ENCODE measurements around the gene INSIG1.

Gene INSIG1

GRCh38 chr7:155297517-155298287 is at the start of gene INSIG1:
INSIG1 (plus strand) TSS chr7:155297878; CDS start chr7:155298286, 408 bp downstream.
- DNase-seq: peak; percentile 96

GRCh38 chr7:155248366-155248756 is 49.3 kb upstream of the INSIG1 start:
- no peak for DNase-seq

DNA sequence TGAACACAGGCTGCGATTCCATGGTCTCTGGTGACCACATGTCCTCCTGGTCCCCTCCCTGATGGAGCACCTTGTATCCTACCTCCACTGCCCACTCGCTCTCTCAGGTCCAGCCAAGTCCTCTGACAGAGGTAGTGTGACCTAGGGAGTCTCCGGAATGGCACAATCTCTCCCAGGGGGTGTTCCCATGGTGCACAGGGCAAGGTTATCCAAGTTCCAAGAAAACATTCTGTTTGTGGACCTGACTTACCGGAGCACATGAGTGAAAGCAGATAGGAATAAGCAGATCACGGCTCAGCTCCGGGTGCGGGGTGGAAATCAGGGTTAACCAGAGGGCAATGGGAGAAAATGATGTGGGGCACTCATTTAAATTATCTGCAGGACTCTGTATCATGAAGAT is 45.8 kb upstream of the INSIG1 start:
- DNase-seq: no peak

GRCh38 chr7:155252444-155252887 is 45.2 kb upstream of the INSIG1 start:
- DNase-seq: no peak

DNA sequence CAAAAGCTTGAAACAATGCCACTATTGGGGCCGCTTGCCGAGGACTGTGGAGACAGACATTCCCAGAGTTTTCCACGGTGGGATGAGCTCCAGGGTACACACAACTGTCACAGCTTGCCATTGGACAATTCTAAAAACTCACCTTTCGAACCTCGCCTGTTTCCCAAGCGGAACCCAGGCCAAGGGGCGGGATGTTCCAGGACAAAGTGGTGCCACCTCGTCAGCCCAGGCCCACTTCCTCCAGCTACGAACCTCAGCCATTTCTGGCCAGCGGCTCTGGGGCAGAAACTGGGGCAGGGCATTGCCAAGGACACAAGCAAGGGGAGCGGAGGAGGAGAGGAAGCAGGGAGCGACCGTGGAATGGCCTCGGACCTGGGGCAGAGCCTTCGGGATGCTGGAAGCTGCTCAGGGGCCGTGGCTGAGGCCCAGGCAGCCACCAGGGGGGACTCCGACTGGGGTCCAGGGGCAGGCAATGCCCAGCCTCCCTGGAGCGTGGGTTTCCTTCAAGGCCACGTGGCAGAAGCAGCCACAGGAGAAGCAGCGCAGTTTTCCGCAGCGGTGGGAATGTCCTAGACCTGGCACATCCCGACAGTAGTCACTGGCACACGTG is 44.7 kb upstream of the INSIG1 start:
- no peak for DNase-seq

- DNase-seq: no peak
Observed at GRCh38 chr7:155254018-155254417, 43.7 kb upstream of the INSIG1 start.

GRCh38 chr7:155255071-155255470 is 42.6 kb upstream of the INSIG1 start:
- DNase-seq: no peak

GRCh38 chr7:155255621-155256020 is 42.1 kb upstream of the INSIG1 start:
- no peak for DNase-seq

DNA sequence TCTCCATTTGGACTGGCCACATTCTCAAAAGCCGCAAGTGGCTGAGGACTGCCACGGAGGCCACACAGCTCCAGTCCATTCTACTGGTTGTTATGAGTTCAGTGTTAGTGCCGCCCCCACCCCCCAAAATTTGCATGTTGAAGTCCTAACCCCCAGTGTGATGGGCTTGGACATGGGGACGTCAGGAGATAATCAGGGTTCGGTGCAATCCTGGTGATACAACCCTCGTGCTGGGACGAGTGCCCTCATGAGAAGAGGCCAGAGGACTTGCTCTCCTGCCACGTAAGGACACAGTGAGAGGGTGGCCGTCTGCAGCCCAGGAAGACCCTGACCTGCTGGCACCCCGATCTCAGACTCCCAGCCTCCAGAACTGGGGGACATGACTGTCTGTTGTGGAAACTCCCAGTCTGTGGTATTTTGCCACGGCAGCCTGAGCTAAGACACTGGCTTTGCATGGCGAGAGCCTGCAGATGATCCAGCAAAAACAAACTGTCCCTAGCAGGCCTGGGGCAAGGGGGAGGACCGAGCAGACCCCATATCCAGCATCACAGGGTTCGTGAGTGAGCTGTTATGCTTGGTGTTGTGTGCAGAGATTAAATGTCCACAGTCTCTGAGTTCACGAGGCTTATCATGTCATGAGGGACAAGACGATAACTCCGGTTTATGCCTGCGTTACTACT is 41.5 kb upstream of the INSIG1 start:
- no peak for DNase-seq

GRCh38 chr7:155256761-155257481 is 40.8 kb upstream of the INSIG1 start:
- no peak for DNase-seq

DNA sequence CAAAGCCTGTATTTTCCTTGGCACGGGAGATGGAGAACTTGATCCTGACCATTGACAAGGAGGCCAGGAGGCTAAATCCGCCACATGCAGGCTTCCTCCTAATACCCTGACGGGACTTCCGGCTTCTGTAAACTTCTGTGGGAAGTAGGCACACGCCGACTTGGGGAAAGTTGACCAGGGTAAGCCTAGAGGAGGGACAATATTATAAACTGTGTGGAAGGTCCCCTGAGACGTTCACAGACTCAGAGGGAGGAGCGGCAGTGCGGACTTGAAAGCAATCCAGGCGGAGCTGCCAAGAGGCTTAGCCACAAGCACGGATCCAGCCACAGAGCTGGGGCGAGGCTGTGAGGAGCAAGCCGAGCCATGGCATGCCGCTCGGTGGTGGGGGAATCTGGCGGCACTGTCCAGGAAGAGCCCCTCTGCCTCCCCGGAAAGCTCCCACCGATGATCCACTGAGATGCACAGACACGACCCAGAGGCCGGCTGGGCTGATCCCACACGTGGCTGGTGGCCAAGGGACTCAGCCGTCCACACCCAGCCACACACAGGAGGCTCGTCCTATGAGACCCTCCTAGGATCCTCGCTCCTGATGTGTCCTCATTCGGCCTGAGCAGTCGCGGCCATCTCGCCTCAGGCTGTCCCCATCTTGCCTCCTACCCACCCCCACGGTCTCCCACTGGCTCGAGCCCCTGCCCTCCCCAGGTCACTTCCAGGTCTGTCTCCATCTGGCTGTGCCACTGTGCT is 40.0 kb upstream of the INSIG1 start:
- DNase-seq: peak; percentile 86

DNA sequence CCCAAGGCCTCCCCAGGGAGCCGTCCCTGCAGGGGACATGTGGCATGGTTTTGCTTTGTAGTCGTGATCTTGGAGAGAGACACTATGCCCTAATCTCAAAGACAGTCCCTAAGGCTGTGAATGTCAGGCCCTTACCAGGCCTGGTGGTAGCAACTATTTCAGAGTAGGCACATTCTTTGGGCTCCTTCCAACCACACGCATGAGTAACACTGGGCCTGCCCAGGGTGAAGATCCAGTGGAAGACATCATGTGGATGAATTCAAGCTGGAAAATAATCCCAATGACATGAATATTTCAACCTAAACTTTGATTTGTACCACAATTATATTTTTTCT is 39.5 kb upstream of the INSIG1 start:
- peak; percentile 64 for DNase-seq

- no peak for DNase-seq
Observed at GRCh38 chr7:155259866-155260497, 37.7 kb upstream of the INSIG1 start.

DNA sequence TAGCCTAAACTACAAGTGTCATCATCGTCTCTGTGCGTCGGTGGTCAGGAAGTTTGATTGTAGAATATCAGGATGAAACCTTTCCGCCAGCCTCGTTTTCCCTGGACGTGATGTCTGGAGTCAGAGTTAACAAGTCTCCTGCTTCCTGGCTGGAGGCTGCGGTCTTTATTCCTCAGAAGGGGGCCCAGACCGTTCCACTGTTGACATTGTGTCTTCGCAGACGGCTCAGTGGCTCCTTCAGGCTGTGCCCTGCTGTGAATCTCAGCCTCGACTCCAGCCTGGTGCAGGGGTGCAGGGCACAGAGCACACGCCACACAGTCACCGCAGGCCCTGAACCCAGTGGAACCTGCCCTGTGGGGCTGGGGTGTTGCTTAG is 37.2 kb upstream of the INSIG1 start:
- no peak for DNase-seq

DNA sequence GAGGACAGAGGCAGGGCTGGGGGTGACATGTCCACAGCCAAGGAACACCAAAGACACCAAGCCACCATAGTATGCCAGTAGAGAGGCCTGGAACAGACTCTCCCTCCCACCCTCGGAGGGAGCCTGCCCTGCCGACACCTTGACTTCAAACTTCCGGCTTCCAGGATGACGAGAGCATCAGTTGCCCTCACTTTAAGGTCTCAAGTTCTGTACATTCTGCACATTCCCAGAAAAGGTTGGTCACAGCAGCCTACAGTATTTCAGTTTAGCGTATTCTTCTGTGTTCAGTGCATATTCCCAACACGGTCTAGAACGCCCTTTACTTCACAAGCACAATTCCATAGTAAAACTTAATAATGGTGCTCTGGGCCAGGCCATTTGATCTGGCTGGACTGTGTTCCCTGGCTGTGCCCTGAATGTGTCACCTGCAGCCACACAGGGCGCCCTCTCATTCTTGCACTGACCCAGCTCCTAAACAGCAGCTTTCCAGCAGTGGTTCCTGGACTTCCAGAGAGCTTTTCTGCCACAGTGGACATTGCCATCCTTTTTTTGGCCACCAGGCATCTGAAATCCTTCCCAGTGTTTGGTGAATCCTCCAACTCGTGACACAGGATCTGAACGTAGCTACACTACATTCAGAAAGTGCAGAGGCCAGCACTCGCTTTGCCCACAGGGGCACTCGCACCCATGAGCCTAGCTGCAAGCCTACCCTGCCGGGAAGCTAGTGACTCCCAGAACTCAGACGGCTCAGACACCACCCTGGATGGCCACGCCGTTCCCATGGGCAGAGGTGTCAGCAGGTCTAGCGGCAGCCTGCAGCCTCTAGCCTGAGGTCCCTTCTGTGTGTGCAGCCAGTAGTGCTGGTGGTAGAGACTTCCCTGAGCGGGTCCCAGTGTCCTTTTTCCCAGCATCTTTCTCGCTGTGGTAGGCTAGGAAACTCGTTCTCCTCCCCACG is 36.4 kb upstream of the INSIG1 start:
- no peak for DNase-seq

DNA sequence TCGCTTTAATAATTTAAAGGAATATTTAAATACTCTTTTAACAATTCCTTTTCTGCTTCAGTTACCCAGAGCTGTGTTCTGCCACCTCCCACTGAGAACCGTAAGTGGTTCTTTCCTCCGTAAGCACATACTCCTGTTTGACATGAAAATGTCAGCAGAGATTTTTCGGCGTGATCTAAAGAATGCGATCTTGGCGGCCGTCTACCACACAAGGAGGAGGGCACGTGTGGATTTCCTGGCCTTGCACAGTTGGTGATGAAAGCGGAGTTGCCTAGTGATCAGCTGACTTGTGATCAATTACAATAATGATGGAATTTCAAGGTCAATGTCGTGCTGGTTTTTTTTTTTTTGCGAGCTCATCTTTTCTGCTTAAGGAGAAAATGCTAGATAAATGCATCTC is 35.6 kb upstream of the INSIG1 start:
- DNase-seq: no peak

- no peak for DNase-seq
Observed at GRCh38 chr7:155263051-155263450, 34.6 kb upstream of the INSIG1 start.

GRCh38 chr7:155263581-155264143 is 34.0 kb upstream of the INSIG1 start:
- no peak for DNase-seq

GRCh38 chr7:155265144-155265543 is 32.5 kb upstream of the INSIG1 start:
- no peak for DNase-seq

DNA sequence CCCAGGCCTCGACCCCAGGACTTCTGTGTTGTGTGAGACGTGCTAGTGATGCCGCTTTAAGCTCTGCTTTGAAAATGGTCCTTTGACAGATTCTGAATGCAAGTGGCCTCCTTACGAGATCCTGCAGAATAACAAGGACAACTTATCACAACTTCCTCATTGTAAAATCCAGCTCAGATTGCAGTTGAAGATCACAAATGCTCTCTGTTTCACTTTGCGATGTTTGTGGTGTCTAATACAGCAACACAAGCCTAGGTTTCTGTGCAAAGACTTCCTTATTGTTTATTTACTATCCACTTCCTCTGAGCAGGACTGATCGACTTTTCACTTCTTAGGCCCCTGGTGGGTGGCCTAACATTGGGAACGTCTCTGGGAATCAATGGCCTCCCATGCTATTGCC is 31.7 kb upstream of the INSIG1 start:
- DNase-seq: no peak

DNA sequence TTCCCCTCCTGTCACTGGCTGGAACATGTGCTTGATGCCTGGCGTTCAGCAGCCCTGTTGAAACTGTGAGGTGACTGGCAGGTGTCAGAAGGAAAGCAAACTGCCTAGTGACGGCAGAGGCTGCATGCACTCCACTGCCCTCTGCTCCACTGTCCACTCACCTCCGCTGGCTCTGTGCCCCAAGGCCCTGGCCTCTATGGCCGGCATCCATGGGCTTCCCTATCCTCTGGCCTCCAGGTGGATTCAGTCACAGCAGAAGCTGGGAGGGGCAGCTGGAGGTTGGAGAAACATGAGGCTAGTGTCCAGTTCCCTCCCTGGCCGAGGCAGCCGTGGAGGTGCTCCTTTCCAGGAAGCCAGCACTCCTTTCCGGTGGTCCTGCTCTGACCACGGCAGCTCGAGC is 31.2 kb upstream of the INSIG1 start:
- no peak for DNase-seq
